H9 (cell line): Measurements from ENCODE around the gene PLCL1. TPM values are rescaled to one million over a fixed set of nuclear protein-coding genes. Genes with fewer than 3 reads are reported as not detected.
A peak's percentile ranks its signal among the peaks of the same experiment; 100 is the strongest.

Experiments used
- DNase-seq: peaks from one replicate; pipeline ENCODE4 v3.0.0-alpha.2; 2017
- H2AFZ ChIP-seq: one replicate; pipeline ENCODE4 v1.6.1; 2013; ENCODE audit warnings: mild to moderate bottlenecking, low read length, control low read depth, moderate library complexity
- H2AK5ac ChIP-seq: 2 replicates; pipeline ENCODE4 v1.6.1; 2013; ENCODE audit warnings: low read length, control low read depth, mixed read lengths; ENCODE audit not compliant: insufficient read length
- H2BK120ac ChIP-seq: one replicate; pipeline ENCODE4 v1.6.1; 2013; ENCODE audit warnings: low read depth, mild to moderate bottlenecking, low read length, control low read depth, inconsistent platforms; ENCODE audit not compliant: poor library complexity, severe bottlenecking
- H2BK12ac ChIP-seq: 2 replicates; pipeline ENCODE4 v1.6.1; 2013; ENCODE audit warnings: low read length, control low read depth, mixed read lengths, low read depth; ENCODE audit not compliant: insufficient read length
- H2BK15ac ChIP-seq: 2 replicates; pipeline ENCODE4 v1.6.1; 2013; ENCODE audit warnings: low read depth, low read length, control low read depth
- H2BK20ac ChIP-seq: one replicate; pipeline ENCODE4 v1.6.1; 2013; ENCODE audit warnings: low read depth, mild to moderate bottlenecking, low read length, control low read depth, inconsistent platforms; ENCODE audit not compliant: poor library complexity, severe bottlenecking
- H2BK5ac ChIP-seq: 2 replicates; pipeline ENCODE4 v1.6.1; 2013; ENCODE audit warnings: low read length, control low read depth, mixed read lengths; ENCODE audit not compliant: insufficient read length
- H3K14ac ChIP-seq: 2 replicates; pipeline ENCODE4 v1.6.1; 2013; ENCODE audit warnings: low read length, control low read depth; ENCODE audit not compliant: insufficient read depth
- H3K18ac ChIP-seq: 2 replicates; pipeline ENCODE4 v1.6.1; 2013; ENCODE audit warnings: low read depth, mild to moderate bottlenecking, mixed read lengths, low read length, control low read depth; ENCODE audit not compliant: insufficient read length
- H3K23ac ChIP-seq: 2 replicates; pipeline ENCODE4 v1.6.1; 2013; ENCODE audit warnings: low read length, control low read depth, mixed read lengths, low read depth; ENCODE audit not compliant: insufficient read length
- H3K23me2 ChIP-seq: 2 replicates; pipeline ENCODE4 v1.6.1; 2013; ENCODE audit warnings: low read depth, mild to moderate bottlenecking, mixed read lengths, low read length, control low read depth; ENCODE audit not compliant: insufficient read length, poor library complexity, severe bottlenecking
- H3K27ac ChIP-seq: 2 replicates; pipeline ENCODE4 v1.5.1; 2013; ENCODE audit warnings: low read length, control low read depth, mixed read lengths, low read depth; ENCODE audit not compliant: insufficient read length
- H3K27me3 ChIP-seq: 2 replicates; pipeline ENCODE4 v1.6.1; 2013; ENCODE audit warnings: low read length, control low read depth, inconsistent platforms; ENCODE audit not compliant: insufficient read depth
- H3K4ac ChIP-seq: 2 replicates; pipeline ENCODE4 v1.6.1; 2013; ENCODE audit warnings: low read depth, mild to moderate bottlenecking, control low read depth, inconsistent platforms, low read length, moderate library complexity
- H3K4me1 ChIP-seq: 2 replicates; pipeline ENCODE4 v1.6.1; 2013; ENCODE audit warnings: low read length, control low read depth, inconsistent platforms; ENCODE audit not compliant: insufficient read depth
- H3K4me2 ChIP-seq: 2 replicates; pipeline ENCODE4 v1.6.1; 2013; ENCODE audit warnings: low read length, control low read depth, mixed read lengths; ENCODE audit not compliant: insufficient read length, insufficient read depth
- H3K56ac ChIP-seq: 2 replicates; pipeline ENCODE4 v1.6.1; 2013; ENCODE audit warnings: low read depth, mild to moderate bottlenecking, mixed read lengths, low read length, control low read depth; ENCODE audit not compliant: insufficient read length
- H3K79me1 ChIP-seq: 2 replicates; pipeline ENCODE4 v1.6.1; 2013; ENCODE audit warnings: low read depth, mild to moderate bottlenecking, moderate library complexity, low read length, control low read depth, inconsistent platforms; ENCODE audit not compliant: insufficient read depth, poor library complexity, severe bottlenecking
- H3K79me2 ChIP-seq: 2 replicates; pipeline ENCODE4 v1.6.1; 2013; ENCODE audit warnings: low read length, control low read depth, inconsistent platforms; ENCODE audit not compliant: insufficient read depth
- H3K9ac ChIP-seq: 2 replicates; pipeline ENCODE4 v1.6.1; 2013; ENCODE audit warnings: low read length, control low read depth, mixed read lengths; ENCODE audit not compliant: insufficient read length; ENCODE audit errors: extremely low read depth
- H3K9me3 ChIP-seq: one replicate; pipeline ENCODE4 v1.6.1; 2013; ENCODE audit warnings: low read depth, low read length, inconsistent platforms; ENCODE audit not compliant: control insufficient read depth
- H3T11ph ChIP-seq: one replicate; pipeline ENCODE4 v1.6.1; 2013; ENCODE audit warnings: mild to moderate bottlenecking, low read length, control low read depth, inconsistent platforms
- H4K20me1 ChIP-seq: one replicate; pipeline ENCODE4 v1.6.1; 2013; ENCODE audit not compliant: control insufficient read depth, insufficient read length, insufficient read depth
- H4K5ac ChIP-seq: 2 replicates; pipeline ENCODE4 v1.6.1; 2013; ENCODE audit warnings: low read depth, mild to moderate bottlenecking, mixed read lengths, low read length, control low read depth; ENCODE audit not compliant: insufficient read length
- H4K8ac ChIP-seq: replicated peaks from 2 replicates; pipeline ENCODE4 v1.6.1; 2013; ENCODE audit warnings: low read length, control low read depth, mixed read lengths, low read depth; ENCODE audit not compliant: insufficient read length
- H4K91ac ChIP-seq: 2 replicates; pipeline ENCODE4 v1.6.1; 2013; ENCODE audit warnings: low read depth, mild to moderate bottlenecking, moderate library complexity, mixed read lengths, low read length, control low read depth; ENCODE audit not compliant: insufficient read length
- H3K27ac Mint-ChIP-seq, 3 experiments: 2 replicates in 2 of 3; 3 replicates in 1 of 3; pipeline ENCODE4 v1.8.0; 2020 to 2021; ENCODE audit warnings: mixed read lengths in 3 of 3, mild to moderate bottlenecking in 1 of 3, moderate library complexity in 1 of 3
- H3K27me3 Mint-ChIP-seq: 2 replicates; pipeline ENCODE4 v1.8.0; 2021; ENCODE audit warnings: low read depth, mild to moderate bottlenecking, moderate library complexity, mixed read lengths
- H3K36me3 Mint-ChIP-seq, 3 experiments: 2 replicates in 2 of 3; 3 replicates in 1 of 3; pipeline ENCODE4 v1.8.0; 2020 to 2021; ENCODE audit warnings: low read depth in 3 of 3, mixed read lengths in 3 of 3; ENCODE audit not compliant: insufficient read depth in 1 of 3
- H3K4me1 Mint-ChIP-seq, 2 experiments: 2 replicates each; pipeline ENCODE4 v1.8.0; 2020; ENCODE audit warnings: mixed read lengths in 2 of 2
- H3K4me3 Mint-ChIP-seq, 2 experiments: 2 replicates in 1 of 2; 3 replicates in 1 of 2; pipeline ENCODE4 v1.8.0; 2020 to 2021; ENCODE audit warnings: mild to moderate bottlenecking in 2 of 2, mixed read lengths in 2 of 2, moderate library complexity in 1 of 2
- H3K9me3 Mint-ChIP-seq, 2 experiments: 2 replicates in 1 of 2; 3 replicates in 1 of 2; pipeline ENCODE4 v1.8.0; 2020; ENCODE audit warnings: mild to moderate bottlenecking in 2 of 2, mixed read lengths in 2 of 2, moderate library complexity in 1 of 2
- total RNA-seq: library from RNA; stranded (reverse); gene quantifications from 2 replicates; pipeline ENCODE4 v1.2.1, GENCODE V29; 2021
- TF ChIP-seq, protein P1 (sequence below): fragments of 200-600 bp; sonication (generic); conservative IDR thresholded peaks from 3 replicates; pipeline ENCODE4 v1.8.0; 2021; ENCODE audit warnings: antibody characterized with exemption, mild to moderate bottlenecking

Gene PLCL1
- total RNA-seq, 1 experiment from 2014 or later = 0.04 TPM

DNA sequence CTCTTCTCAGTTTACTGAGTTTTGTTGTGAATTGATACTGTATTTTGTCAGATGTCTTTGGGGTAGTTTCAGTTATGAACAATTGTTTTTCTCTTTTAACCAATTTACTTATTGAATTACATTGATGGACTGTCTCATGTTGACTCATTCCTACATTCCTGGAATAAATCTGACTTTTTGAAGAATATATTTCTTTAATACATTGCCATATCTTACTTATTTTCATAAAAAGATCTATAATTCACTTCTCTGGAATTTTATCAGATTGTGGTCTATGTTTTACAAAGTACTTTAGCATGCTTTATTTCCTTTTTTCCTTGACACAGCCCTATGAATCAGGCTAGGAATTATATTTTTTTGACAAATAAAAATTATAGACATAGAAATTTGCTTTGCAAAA lies 268.3 kb downstream of the PLCL1 start:
- Histone ChIP-seq H3K27ac (no peak overlapping the region), H3K79me2 (no peaks in the 10 kb centered on the region), H2AFZ (no peak overlapping the region), H3K18ac (no peak overlapping the region), H3K23ac (no peak overlapping the region), H3K9me3 (no peaks in the 10 kb centered on the region), H4K20me1 (no peaks in the 10 kb centered on the region), H3K27me3 (no peaks in the 10 kb centered on the region), H3K56ac (no peak overlapping the region), H3K9ac (no peak overlapping the region), H2BK20ac (no peak overlapping the region), H3K23me2 (no peaks in the 10 kb centered on the region), H4K8ac (no peak overlapping the region), H2BK15ac (no peak overlapping the region), H2AK5ac (no peak overlapping the region), H3T11ph (no peak overlapping the region), H2BK12ac (no peak overlapping the region), H3K14ac (no peak overlapping the region), H4K91ac (no peak overlapping the region), H2BK120ac (no peak overlapping the region), H3K79me1 (no peaks in the 10 kb centered on the region), H3K4me2 (no peak overlapping the region), H3K4ac (no peak overlapping the region), H4K5ac (no peak overlapping the region), H2BK5ac (no peak overlapping the region), H3K4me1 (no peaks in the 10 kb centered on the region)
- H3K27ac Mint-ChIP-seq = peak overlapping the region in 1 of 3 experiments; percentile 5; a peak in 1 of 7 replicates
- peaks cover 0 to 15% of the 10 kb centered on the region in 2 experiments; a peak in 2 of 4 replicates for H3K4me1 Mint-ChIP-seq
- H3K4me3 Mint-ChIP-seq = no peak overlapping the region
- H3K27me3 Mint-ChIP-seq = no peaks in the 10 kb centered on the region
- no peak for DNase-seq
- TF ChIP-seq, protein P1, sequence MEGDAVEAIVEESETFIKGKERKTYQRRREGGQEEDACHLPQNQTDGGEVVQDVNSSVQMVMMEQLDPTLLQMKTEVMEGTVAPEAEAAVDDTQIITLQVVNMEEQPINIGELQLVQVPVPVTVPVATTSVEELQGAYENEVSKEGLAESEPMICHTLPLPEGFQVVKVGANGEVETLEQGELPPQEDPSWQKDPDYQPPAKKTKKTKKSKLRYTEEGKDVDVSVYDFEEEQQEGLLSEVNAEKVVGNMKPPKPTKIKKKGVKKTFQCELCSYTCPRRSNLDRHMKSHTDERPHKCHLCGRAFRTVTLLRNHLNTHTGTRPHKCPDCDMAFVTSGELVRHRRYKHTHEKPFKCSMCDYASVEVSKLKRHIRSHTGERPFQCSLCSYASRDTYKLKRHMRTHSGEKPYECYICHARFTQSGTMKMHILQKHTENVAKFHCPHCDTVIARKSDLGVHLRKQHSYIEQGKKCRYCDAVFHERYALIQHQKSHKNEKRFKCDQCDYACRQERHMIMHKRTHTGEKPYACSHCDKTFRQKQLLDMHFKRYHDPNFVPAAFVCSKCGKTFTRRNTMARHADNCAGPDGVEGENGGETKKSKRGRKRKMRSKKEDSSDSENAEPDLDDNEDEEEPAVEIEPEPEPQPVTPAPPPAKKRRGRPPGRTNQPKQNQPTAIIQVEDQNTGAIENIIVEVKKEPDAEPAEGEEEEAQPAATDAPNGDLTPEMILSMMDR = no peak
- no peaks in the 10 kb centered on the region for H3K36me3 Mint-ChIP-seq
- no peaks in the 10 kb centered on the region for H3K9me3 Mint-ChIP-seq
